ENCODE data around the gene SYNJ1.
"Not testable (repeated sequence)": the region's sequence is repeated elsewhere in the genome, so short reads cannot be mapped to it uniquely, and the experiment has no call there.

Gene SYNJ1

DNA sequence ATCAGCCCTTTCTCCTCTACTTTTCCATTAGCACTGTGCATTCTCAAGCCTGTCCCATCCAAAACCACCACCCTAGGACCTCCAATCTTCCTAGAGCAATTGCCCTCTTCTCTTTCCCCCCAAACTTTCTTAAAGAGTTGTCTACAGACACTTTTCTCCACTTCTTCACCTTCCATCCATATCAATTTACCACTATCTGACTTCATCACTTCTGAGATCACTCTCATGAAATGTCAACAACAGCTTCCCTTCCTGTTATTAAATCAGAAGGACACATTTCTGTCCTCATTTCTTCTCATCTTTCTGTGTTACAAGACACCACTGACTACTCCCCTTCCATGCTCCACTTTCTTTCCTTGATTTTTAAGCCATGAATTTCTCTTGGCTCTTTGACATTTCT, 79.6 kb downstream of the SYNJ1 start:
- TF ChIP-seq CTCF (IDR thresholded peaks at IDR 0.05; ENCODE audit: insufficient read depth, low read depth, low read length, missing control alignments), result no peak
- no peak for DNase-seq (ENCODE audit: low read depth)
- H3K4me3 ChIP-seq (ENCODE audit: low read length), result no peak overlapping the region

DNA sequence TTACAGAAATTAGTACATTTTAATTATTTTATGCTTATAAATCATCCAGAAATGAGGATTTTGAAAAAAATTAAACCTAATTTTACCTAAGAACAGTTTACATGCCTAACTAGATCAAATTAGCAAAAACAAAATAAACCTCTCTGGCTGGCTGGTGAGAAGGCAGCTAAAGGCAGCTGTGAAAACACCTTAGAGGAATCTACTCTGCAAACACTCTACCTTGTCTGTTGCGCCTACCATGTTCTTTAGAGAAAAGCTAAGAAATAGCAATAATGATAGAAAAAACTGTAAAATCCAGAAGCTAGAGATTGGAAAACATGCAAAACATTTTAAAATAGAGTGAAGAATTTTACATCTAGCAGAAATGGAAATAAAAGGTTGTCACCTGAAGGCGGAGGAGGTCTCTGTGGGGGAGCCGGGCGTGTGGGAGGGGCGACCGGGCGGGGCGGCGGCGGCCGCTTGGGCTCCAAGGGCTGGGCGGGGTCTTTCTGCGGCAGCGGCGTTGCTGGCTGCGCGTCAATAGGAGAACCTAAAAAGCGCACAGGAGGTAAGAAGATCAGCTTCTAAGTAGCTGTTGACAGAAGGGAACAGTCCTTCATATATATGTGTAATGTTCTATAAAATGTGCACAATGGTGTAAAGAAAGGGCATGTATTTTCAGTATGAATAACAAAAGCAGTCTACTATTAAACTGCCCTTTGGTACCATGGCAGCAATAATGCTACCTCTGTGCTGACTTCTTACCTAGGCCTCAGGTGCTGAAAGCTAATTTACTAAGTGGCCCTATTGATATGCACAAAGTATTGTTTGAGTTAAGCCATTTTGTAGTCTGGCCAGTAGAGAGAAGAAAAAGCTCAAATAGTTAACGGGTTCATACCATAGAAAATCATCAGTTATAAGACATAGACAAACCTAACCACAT, 82.3 kb downstream of the SYNJ1 start:
- TF ChIP-seq CTCF (IDR thresholded peaks at IDR 0.05; ENCODE audit: insufficient read depth, low read depth, low read length, missing control alignments), result no peak
- DNase-seq (ENCODE audit: low read depth), result no peak
- H3K4me3 ChIP-seq (ENCODE audit: low read length), result no peak overlapping the region

- DNase-seq (ENCODE audit: low read depth), result no peak
- TF ChIP-seq CTCF (IDR thresholded peaks at IDR 0.05; ENCODE audit: insufficient read depth, low read depth, low read length, missing control alignments), result no peak
- H3K4me3 ChIP-seq (ENCODE audit: low read length), result no peak overlapping the region
Observed at GRCh38 chr21:32641710-32642698, 85.8 kb downstream of the SYNJ1 start.

DNA sequence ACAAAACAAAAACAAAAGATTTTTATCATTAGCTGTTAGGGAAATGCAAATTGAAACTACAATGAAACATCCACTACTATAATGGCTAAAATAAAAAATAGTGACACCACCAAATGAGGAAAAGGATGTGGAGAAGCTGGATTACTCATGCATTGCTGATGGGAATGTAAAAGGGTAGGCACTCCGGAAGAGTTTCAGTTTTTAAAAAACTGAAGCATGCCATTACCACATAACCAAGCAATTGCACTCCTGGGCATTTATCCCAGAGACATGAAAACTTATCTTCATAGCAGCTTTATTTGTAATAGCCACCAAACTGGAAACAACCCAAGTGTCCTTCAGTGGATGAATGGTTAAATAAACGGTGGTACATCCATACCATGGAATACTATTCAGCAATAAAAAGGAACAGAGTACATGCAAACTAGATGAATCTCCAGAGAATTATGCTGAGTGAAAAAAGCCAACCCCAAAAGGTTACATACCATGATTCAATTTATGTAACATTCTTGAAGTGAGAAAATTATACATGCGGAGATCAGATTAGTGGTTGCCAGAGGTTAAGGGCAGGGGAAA, 101.1 kb downstream of the SYNJ1 start:
- DNase-seq (ENCODE audit: low read depth), result peak; percentile 4
- H3K4me3 ChIP-seq (ENCODE audit: low read length), result no peak overlapping the region
- no peak for TF ChIP-seq CTCF (IDR thresholded peaks at IDR 0.05; ENCODE audit: insufficient read depth, low read depth, low read length, missing control alignments)

DNA sequence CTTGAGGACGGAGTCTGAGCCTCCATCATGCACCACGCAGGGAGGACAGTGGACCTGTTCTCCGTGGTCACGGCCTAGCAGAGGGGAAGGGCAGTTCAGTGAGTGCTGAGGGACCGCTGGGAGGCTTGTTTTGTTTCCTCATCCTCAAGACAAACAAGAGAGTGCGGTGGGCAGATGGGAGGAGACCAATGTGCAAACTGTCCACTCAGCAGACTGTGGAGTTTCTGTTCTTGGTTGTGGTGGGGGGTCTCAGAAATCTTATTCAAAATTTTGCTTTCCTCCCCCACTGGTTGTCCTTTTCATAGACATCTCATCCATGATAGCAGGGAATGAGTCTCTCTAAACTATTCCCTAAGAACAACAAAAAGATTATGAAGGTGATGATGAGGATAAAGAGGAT, 109.6 kb downstream of the SYNJ1 start:
- DNase-seq (ENCODE audit: low read depth), result not testable (repeated sequence)

DNA sequence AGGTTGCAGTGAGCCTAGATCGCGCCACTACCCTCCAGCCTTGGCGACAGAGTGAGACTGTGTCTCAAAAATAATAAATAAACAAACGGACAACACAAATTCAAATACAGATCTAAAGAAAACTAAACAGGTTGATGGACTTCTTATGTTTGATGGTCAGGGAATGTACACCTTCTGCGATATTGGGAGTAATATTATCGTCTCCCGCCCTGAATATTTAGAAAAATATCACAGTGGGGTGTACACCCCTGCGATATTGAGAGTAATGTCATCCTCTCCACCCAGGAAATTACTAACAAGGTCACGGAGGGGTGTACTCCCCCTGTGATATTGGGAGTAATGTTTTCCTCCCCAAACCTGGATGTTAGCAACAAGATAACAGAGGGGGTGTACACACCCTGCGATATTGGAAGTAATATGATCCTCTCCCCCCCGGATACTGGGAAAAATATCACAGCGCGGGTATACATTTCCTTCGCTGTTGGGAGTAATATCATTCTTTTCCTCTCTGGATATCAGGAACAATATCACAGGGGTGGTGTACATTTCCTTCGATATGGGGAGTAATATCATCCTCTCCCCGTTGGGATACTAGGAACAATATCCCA, 114.3 kb downstream of the SYNJ1 start:
- DNase-seq (ENCODE audit: low read depth), result no peak
- peak overlapping the region; percentile 87 for H3K4me3 ChIP-seq (ENCODE audit: low read length)
- no peak for TF ChIP-seq CTCF (IDR thresholded peaks at IDR 0.05; ENCODE audit: insufficient read depth, low read depth, low read length, missing control alignments)

More for the DNA sequence above, 109.6 kb downstream of the SYNJ1 start:
- not testable (repeated sequence) for H3K4me3 ChIP-seq (ENCODE audit: low read length)
